ENCODE measurements around the gene CX3CL1. TPM values are rescaled to one million over a fixed set of nuclear protein-coding genes. Genes with fewer than 3 reads are reported as not detected.

CX3CL1 gene
- total RNA-seq, 1 experiment from 2014 or later: 1.7 TPM

DNA sequence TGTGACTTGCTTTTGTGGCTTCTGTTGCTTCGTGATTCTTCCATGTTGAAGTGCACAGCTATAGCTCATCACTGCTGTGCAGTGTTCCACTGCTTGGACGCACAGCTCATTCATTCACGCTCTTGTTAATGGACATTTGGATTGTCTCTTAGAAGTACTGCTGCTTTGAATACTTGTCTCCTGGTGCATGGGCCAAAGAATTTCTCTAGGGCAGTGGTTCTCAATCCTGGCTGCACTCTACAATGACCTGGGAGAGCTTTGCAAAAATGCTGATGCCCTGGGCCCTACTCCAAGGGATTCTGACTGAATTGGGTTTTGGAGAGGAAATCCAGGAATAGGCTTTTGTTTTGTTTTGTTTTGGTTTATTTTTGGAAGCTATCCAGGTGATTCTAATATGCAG, 52.3 kb downstream of the CX3CL1 start:
- Histone ChIP-seq H2BK12ac (ENCODE audit: insufficient read length, low read depth, low read length) (no peak overlapping the region), H3K79me2 (ENCODE audit: insufficient read depth, low read length) (no peaks in the 10 kb centered on the region), H4K91ac (ENCODE audit: insufficient read length, low read depth, low read length) (no peak overlapping the region), H4K20me1 (ENCODE audit: control insufficient read depth, insufficient read depth, insufficient read length) (no peaks in the 10 kb centered on the region), H3T11ph (ENCODE audit: low read length) (no peak overlapping the region), H2BK20ac (ENCODE audit: low read depth, low read length, poor library complexity, severe bottlenecking) (no peak overlapping the region), H3K79me1 (ENCODE audit: insufficient read depth, low read depth, low read length, poor library complexity, severe bottlenecking) (no peaks in the 10 kb centered on the region), H3K23ac (ENCODE audit: insufficient read length, low read depth, low read length) (no peak overlapping the region), H3K9ac (ENCODE audit: extremely low read depth, insufficient read length, low read length) (no peak overlapping the region), H2BK5ac (ENCODE audit: insufficient read length, low read length) (no peak overlapping the region), H2AFZ (ENCODE audit: low read length) (no peak overlapping the region), H3K56ac (ENCODE audit: insufficient read length, low read depth, low read length) (no peak overlapping the region), H3K14ac (ENCODE audit: insufficient read depth, low read length) (no peak overlapping the region), H3K27ac (ENCODE audit: insufficient read length, low read depth, low read length) (no peak overlapping the region), H2BK15ac (ENCODE audit: low read depth, low read length) (no peak overlapping the region), H2AK5ac (ENCODE audit: insufficient read length, low read length) (no peak overlapping the region), H2BK120ac (ENCODE audit: low read depth, low read length, poor library complexity, severe bottlenecking) (no peak overlapping the region), H3K4me2 (ENCODE audit: insufficient read depth, insufficient read length, low read length) (no peak overlapping the region), H3K27me3 (ENCODE audit: insufficient read depth, low read length) (no peaks in the 10 kb centered on the region), H3K4me1 (ENCODE audit: insufficient read depth, low read length) (no peaks in the 10 kb centered on the region), H3K23me2 (ENCODE audit: insufficient read length, low read depth, low read length, poor library complexity, severe bottlenecking) (no peaks in the 10 kb centered on the region), H3K4ac (ENCODE audit: low read depth, low read length) (no peak overlapping the region), H3K9me3 (ENCODE audit: control insufficient read depth, low read depth, low read length) (no peaks in the 10 kb centered on the region), H4K8ac (replicated peaks; ENCODE audit: insufficient read length, low read depth, low read length) (no peak overlapping the region), H4K5ac (ENCODE audit: insufficient read length, low read depth, low read length) (no peak overlapping the region), H3K18ac (ENCODE audit: insufficient read length, low read depth, low read length) (no peak overlapping the region)
- Mint-ChIP-seq H3K4me1 (peaks cover 6 to 7% of the 10 kb centered on the region in 2 experiments; a peak in 3 of 4 replicates), H3K27ac (no peak overlapping the region), H3K4me3 (no peak overlapping the region), H3K36me3 (ENCODE audit: insufficient read depth in 1 of 3, low read depth in 3 of 3) (peaks cover 10 to 21% (median 21%) of the 10 kb centered on the region in 3 experiments; a peak in 6 of 7 replicates), H3K27me3 (ENCODE audit: low read depth) (no peaks in the 10 kb centered on the region), H3K9me3 (no peaks in the 10 kb centered on the region)
- no peak for DNase-seq
- TF ChIP-seq CTCF (conservative IDR thresholded peaks at IDR 0.05): no peak
- WGBS (ENCODE audit: extremely low coverage, insufficient read length, low lambda C conversion rate): no CpG with 5 or more reads among the region's 3 CpGs

All from H9 (cell line).